Upper lobe of left lung (tissue), 4 donors: Measurements from ENCODE around the gene AGAP6.
"Not testable (repeated sequence)": the region's sequence is repeated elsewhere in the genome, so short reads cannot be mapped to it uniquely, and the experiment has no call there.

Source experiments
- EP300 ChIP-seq, 4 donors: sonication (generic); formaldehyde crosslinking; IDR thresholded peaks; one replicate each; pipeline ENCODE4 v1.5.1; 2017; ENCODE audit warnings: antibody characterized with exemption in 4 of 4, control low read depth in 2 of 4
- POLR2A ChIP-seq, 4 donors: fragments of 450-650 bp; IDR thresholded peaks; one replicate each; pipeline ENCODE4 v1.5.1; 2016 to 2017; ENCODE audit warnings: antibody characterized with exemption in 4 of 4, mild to moderate bottlenecking in 2 of 4
- TF ChIP-seq, protein P1 (sequence below), 6 experiments: fragments of 450-650 bp in 4 of 6; fragments of 200-600 bp in 2 of 6; sonication (generic) in 2 of 6; IDR thresholded peaks; one replicate each; pipeline ENCODE4 v1.5.1; 2016 to 2019; ENCODE audit warnings: antibody characterized with exemption in 6 of 6

DNA sequence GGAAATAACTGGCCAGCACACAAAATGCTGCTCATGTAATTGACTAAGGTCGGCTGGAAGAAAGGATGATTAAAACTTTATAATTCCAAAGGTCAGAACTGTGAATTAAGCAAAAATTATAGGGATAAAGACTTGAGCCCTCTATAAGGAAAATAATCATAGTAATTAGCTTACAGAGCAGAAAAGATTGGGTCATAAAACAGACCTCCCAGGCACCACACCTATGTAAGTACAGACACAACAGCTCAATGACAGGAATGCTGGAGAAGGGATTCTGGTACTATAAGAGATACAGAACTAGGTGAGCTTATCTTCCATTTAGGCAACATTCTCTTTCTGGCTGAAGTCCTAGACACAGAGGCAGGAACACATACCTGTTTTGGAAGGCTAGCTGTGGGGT lies 70.5 kb downstream of the AGAP6 start:
- TF ChIP-seq, protein P1, sequence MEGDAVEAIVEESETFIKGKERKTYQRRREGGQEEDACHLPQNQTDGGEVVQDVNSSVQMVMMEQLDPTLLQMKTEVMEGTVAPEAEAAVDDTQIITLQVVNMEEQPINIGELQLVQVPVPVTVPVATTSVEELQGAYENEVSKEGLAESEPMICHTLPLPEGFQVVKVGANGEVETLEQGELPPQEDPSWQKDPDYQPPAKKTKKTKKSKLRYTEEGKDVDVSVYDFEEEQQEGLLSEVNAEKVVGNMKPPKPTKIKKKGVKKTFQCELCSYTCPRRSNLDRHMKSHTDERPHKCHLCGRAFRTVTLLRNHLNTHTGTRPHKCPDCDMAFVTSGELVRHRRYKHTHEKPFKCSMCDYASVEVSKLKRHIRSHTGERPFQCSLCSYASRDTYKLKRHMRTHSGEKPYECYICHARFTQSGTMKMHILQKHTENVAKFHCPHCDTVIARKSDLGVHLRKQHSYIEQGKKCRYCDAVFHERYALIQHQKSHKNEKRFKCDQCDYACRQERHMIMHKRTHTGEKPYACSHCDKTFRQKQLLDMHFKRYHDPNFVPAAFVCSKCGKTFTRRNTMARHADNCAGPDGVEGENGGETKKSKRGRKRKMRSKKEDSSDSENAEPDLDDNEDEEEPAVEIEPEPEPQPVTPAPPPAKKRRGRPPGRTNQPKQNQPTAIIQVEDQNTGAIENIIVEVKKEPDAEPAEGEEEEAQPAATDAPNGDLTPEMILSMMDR (IDR thresholded peaks at IDR 0.05), result not testable (repeated sequence)
- TF ChIP-seq POLR2A, EP300 (IDR thresholded peaks at IDR 0.05): not testable (repeated sequence)
